Smooth muscle cell (in vitro differentiated cells): ENCODE results near the gene KHDC3L. TPM values are rescaled to one million over a fixed set of nuclear protein-coding genes. Genes with fewer than 3 reads are reported as not detected.

Experiments
- DNase-seq: peaks from one replicate; lab custom pipeline; 2025; ENCODE audit not compliant: unreplicated experiment; lab: John Stamatoyannopoulos, UW
- H2AFZ ChIP-seq: fragments of 200-600 bp; sonication (generic); 2 replicates; pipeline ENCODE4 v1.6.0; 2016; ENCODE audit warnings: antibody characterized with exemption, low read depth, mild to moderate bottlenecking
- H3F3A ChIP-seq: fragments of 200-600 bp; sonication (generic); 2 replicates; pipeline ENCODE4 v1.6.0; 2017; ENCODE audit warnings: antibody characterized with exemption, low read depth
- H3K27ac ChIP-seq: fragments of 200-600 bp; sonication (generic); 2 replicates; pipeline ENCODE4 v1.5.1; 2016; ENCODE audit warnings: low read depth, mild to moderate bottlenecking
- H3K27me3 ChIP-seq: fragments of 200-600 bp; sonication (generic); 2 replicates; pipeline ENCODE4 v1.6.1; 2016; ENCODE audit warnings: low read depth, mild to moderate bottlenecking
- H3K36me3 ChIP-seq: fragments of 200-600 bp; sonication (generic); 2 replicates; pipeline ENCODE4 v1.5.1; 2016; ENCODE audit warnings: low read depth
- H3K4me1 ChIP-seq: fragments of 200-600 bp; sonication (generic); 2 replicates; pipeline ENCODE4 v1.5.1; 2016; ENCODE audit warnings: low read depth
- H3K4me2 ChIP-seq: fragments of 200-600 bp; sonication (generic); 2 replicates; pipeline ENCODE4 v1.6.0; 2016; ENCODE audit warnings: mild to moderate bottlenecking
- H3K4me3 ChIP-seq: fragments of 200-600 bp; sonication (generic); 2 replicates; pipeline ENCODE4 v1.5.1; 2016; ENCODE audit warnings: mild to moderate bottlenecking
- H3K79me2 ChIP-seq: fragments of 200-600 bp; sonication (generic); 2 replicates; pipeline ENCODE4 v1.6.0; 2016; ENCODE audit warnings: low read depth, mild to moderate bottlenecking
- H3K9ac ChIP-seq: fragments of 200-600 bp; sonication (generic); 2 replicates; pipeline ENCODE4 v1.6.0; 2016; ENCODE audit warnings: low read depth
- H3K9me3 ChIP-seq: fragments of 200-600 bp; sonication (generic); replicated peaks from 2 replicates; pipeline ENCODE4 v1.5.1; 2016; ENCODE audit warnings: low read depth
- H4K20me1 ChIP-seq: fragments of 200-600 bp; sonication (generic); 2 replicates; pipeline ENCODE4 v1.6.0; 2016; ENCODE audit warnings: low read depth
- CTCF ChIP-seq: fragments of 200-600 bp; sonication (generic); IDR thresholded peaks from 2 replicates; pipeline ENCODE4 v1.5.1; 2017; ENCODE audit warnings: borderline replicate concordance, mild to moderate bottlenecking, antibody characterized with exemption; ENCODE audit not compliant: insufficient read depth, poor library complexity, severe bottlenecking
- WGBS: methylation state at CpG from one replicate; pipeline ENCODE4 v1.1.7; 2016; ENCODE audit warnings: low lambda C conversion rate; 5-methylcytosine and 5-hydroxymethylcytosine counted together
- polyA plus RNA-seq: library from polyadenylated mRNA; unstranded; fragments of >200 nt; fragmentation: Nextera tagmentation; extraction: Ambion mirVana; gene quantifications from 2 replicates; pipeline ENCODE4 v1.2.1, GENCODE V29; 2016
- total RNA-seq: library from RNA; depleted of rRNA; stranded (reverse); fragments of >200 nt; gene quantifications from 2 replicates; pipeline ENCODE4 v1.2.3, GENCODE V29; 2014

KHDC3L gene
- total and polyA plus RNA-seq, 2 experiments from 2014 or later: not detected

- Histone ChIP-seq H3K4me3 (no peak overlapping the region), H2AFZ (no peak overlapping the region), H3K4me2 (no peak overlapping the region), H3K27me3 (no peaks in the 10 kb centered on the region), H4K20me1 (no peaks in the 10 kb centered on the region), H3K9ac (no peak overlapping the region), H3K36me3 (no peaks in the 10 kb centered on the region), H3K4me1 (no peaks in the 10 kb centered on the region), H3K79me2 (no peaks in the 10 kb centered on the region), H3K9me3 (no peaks in the 10 kb centered on the region), H3K27ac (no peak overlapping the region), H3F3A (no peaks in the 10 kb centered on the region)
- 92% methylated on average over 9 of the region's 9 CpGs for WGBS
- TF ChIP-seq CTCF: no peak
- DNase-seq: no peak
Observed at GRCh38 chr6:73364549-73364948, 2.1 kb downstream of the KHDC3L start.

- H3F3A ChIP-seq: no peaks in the 10 kb centered on the region
- H3K79me2 ChIP-seq: no peaks in the 10 kb centered on the region
- H3K4me3 ChIP-seq: no peak overlapping the region
- H2AFZ ChIP-seq: no peak overlapping the region
- no peaks in the 10 kb centered on the region for H4K20me1 ChIP-seq
- WGBS: 76% methylated on average over 16 of the region's 16 CpGs
- TF ChIP-seq CTCF: no peak
- no peak for DNase-seq
- no peaks in the 10 kb centered on the region for H3K27me3 ChIP-seq
- H3K27ac ChIP-seq: no peak overlapping the region
- H3K9ac ChIP-seq: no peak overlapping the region
- no peaks in the 10 kb centered on the region for H3K36me3 ChIP-seq
- H3K4me1 ChIP-seq: no peaks in the 10 kb centered on the region
- no peaks in the 10 kb centered on the region for H3K9me3 ChIP-seq
- no peak overlapping the region for H3K4me2 ChIP-seq
Observed at GRCh38 chr6:73367761-73368355, 5.4 kb downstream of the KHDC3L start.

- TF ChIP-seq CTCF: no peak
- Histone ChIP-seq H3K4me2 (no peak overlapping the region), H3F3A (no peaks in the 10 kb centered on the region), H3K79me2 (no peaks in the 10 kb centered on the region), H2AFZ (no peak overlapping the region), H3K4me3 (no peak overlapping the region), H3K27ac (no peak overlapping the region), H3K4me1 (no peaks in the 10 kb centered on the region), H3K9me3 (no peaks in the 10 kb centered on the region), H3K27me3 (no peaks in the 10 kb centered on the region), H4K20me1 (no peaks in the 10 kb centered on the region), H3K36me3 (no peaks in the 10 kb centered on the region), H3K9ac (no peak overlapping the region)
- WGBS: 90% methylated on average over 4 of the region's 4 CpGs
- DNase-seq: no peak
Observed at GRCh38 chr6:73368675-73369074, 6.2 kb downstream of the KHDC3L start.

GRCh38 chr6:73369157-73369556 lies 6.7 kb downstream of the KHDC3L start:
- DNase-seq: no peak
- Histone ChIP-seq H3K36me3 (no peaks in the 10 kb centered on the region), H3K9ac (no peak overlapping the region), H4K20me1 (no peaks in the 10 kb centered on the region), H3K79me2 (no peaks in the 10 kb centered on the region), H3K27ac (no peak overlapping the region), H3F3A (no peaks in the 10 kb centered on the region), H3K4me1 (no peaks in the 10 kb centered on the region), H3K27me3 (no peaks in the 10 kb centered on the region), H3K4me2 (no peak overlapping the region), H3K9me3 (no peaks in the 10 kb centered on the region), H3K4me3 (no peak overlapping the region), H2AFZ (no peak overlapping the region)
- TF ChIP-seq CTCF: no peak
- 97% methylated on average over 14 of the region's 14 CpGs for WGBS
